Measurements from ENCODE around the gene METTL21C. TPM values are rescaled to one million over a fixed set of nuclear protein-coding genes. Genes with fewer than 3 reads are reported as not detected.

Gene METTL21C
- polyA plus RNA-seq, 1 donor (not counting 4 experiments of a cell fraction or from before 2014, with no cell fraction given): not detected

- H3K4me3 ChIP-seq (ENCODE audit: control insufficient read depth in 2 of 3, extremely low read depth in 1 of 3, insufficient read depth in 2 of 3, low read depth in 1 of 3, low read length in 3 of 3): no peak overlapping the region
- no peaks in the 10 kb centered on the region for H3K4me1 ChIP-seq (ENCODE audit: control insufficient read depth, extremely low read depth, insufficient read depth, low read length)
- no peak overlapping the region for H3K27ac ChIP-seq (ENCODE audit: control insufficient read depth, insufficient read depth, low read length)
- dilution Hi-C loops (cut with MboI; ENCODE audit: extremely low pct_ligation_motif_present, low sequenced_read_pairs): no loop called here
- no peaks in the 10 kb centered on the region for H3K27me3 ChIP-seq (ENCODE audit: control insufficient read depth, extremely low read depth, insufficient read depth, low read length)
- TF ChIP-seq CTCF (optimal IDR thresholded peaks at IDR 0.05 in 1 of 3, IDR thresholded peaks at IDR 0.05 in 1 of 3, conservative IDR thresholded peaks at IDR 0.05 in 1 of 3; ENCODE audit: extremely low read depth in 1 of 3, insufficient read depth in 2 of 3, low read length in 3 of 3) (no peak), EZH2 (IDR thresholded peaks at IDR 0.05; ENCODE audit: low read length) (no peak)
- H3K36me3 ChIP-seq (ENCODE audit: control insufficient read depth in 2 of 2, extremely low read depth in 1 of 2, insufficient read depth in 2 of 2, low read length in 2 of 2): no peaks in the 10 kb centered on the region
- no peaks in the 10 kb centered on the region for H4K20me1 ChIP-seq (ENCODE audit: control insufficient read depth, extremely low read depth, insufficient read depth, low read length)
- no peaks in the 10 kb centered on the region for H3K9me1 ChIP-seq (ENCODE audit: control insufficient read depth, extremely low read depth, insufficient read depth, low read length)
- H2AFZ ChIP-seq (ENCODE audit: control insufficient read depth, low read length): no peak overlapping the region
- no peaks in the 10 kb centered on the region for H3K79me2 ChIP-seq (ENCODE audit: control insufficient read depth, insufficient read depth, low read length)
- FAIRE-seq: no peak
- no peak for DNase-seq (ENCODE audit: low read depth, low spot score)
- H3K4me2 ChIP-seq (ENCODE audit: control insufficient read depth, extremely low read depth, insufficient read depth, low read depth, low read length): no peak overlapping the region
- H3K9ac ChIP-seq (ENCODE audit: control insufficient read depth, extremely low read depth, insufficient read depth, low read length): no peak overlapping the region
- no peaks in the 10 kb centered on the region for H3K9me3 ChIP-seq (ENCODE audit: control insufficient read depth, low read depth, low read length)
These were observed 20.6 kb upstream of the METTL21C start for GRCh38 chr13:102715447-102715846.

- TF ChIP-seq EZH2 (IDR thresholded peaks at IDR 0.05; ENCODE audit: low read length) (no peak), CTCF (optimal IDR thresholded peaks at IDR 0.05 in 1 of 3, IDR thresholded peaks at IDR 0.05 in 1 of 3, conservative IDR thresholded peaks at IDR 0.05 in 1 of 3; ENCODE audit: extremely low read depth in 1 of 3, insufficient read depth in 2 of 3, low read length in 3 of 3) (no peak)
- Histone ChIP-seq H2AFZ (ENCODE audit: control insufficient read depth, low read length) (no peak overlapping the region), H3K9ac (ENCODE audit: control insufficient read depth, extremely low read depth, insufficient read depth, low read length) (no peak overlapping the region), H3K36me3 (ENCODE audit: control insufficient read depth in 2 of 2, extremely low read depth in 1 of 2, insufficient read depth in 2 of 2, low read length in 2 of 2) (no peaks in the 10 kb centered on the region), H3K27ac (ENCODE audit: control insufficient read depth, insufficient read depth, low read length) (no peak overlapping the region), H3K4me1 (ENCODE audit: control insufficient read depth, extremely low read depth, insufficient read depth, low read length) (peaks cover 22% of the 10 kb centered on the region), H4K20me1 (ENCODE audit: control insufficient read depth, extremely low read depth, insufficient read depth, low read length) (no peaks in the 10 kb centered on the region), H3K79me2 (ENCODE audit: control insufficient read depth, insufficient read depth, low read length) (no peaks in the 10 kb centered on the region), H3K27me3 (ENCODE audit: control insufficient read depth, extremely low read depth, insufficient read depth, low read length) (no peaks in the 10 kb centered on the region), H3K9me3 (ENCODE audit: control insufficient read depth, low read depth, low read length) (no peaks in the 10 kb centered on the region), H3K4me3 (ENCODE audit: control insufficient read depth in 2 of 3, extremely low read depth in 1 of 3, insufficient read depth in 2 of 3, low read depth in 1 of 3, low read length in 3 of 3) (no peak overlapping the region), H3K4me2 (ENCODE audit: control insufficient read depth, extremely low read depth, insufficient read depth, low read depth, low read length) (no peak overlapping the region), H3K9me1 (ENCODE audit: control insufficient read depth, extremely low read depth, insufficient read depth, low read length) (no peaks in the 10 kb centered on the region)
- no peak for DNase-seq (ENCODE audit: low read depth, low spot score)
- dilution Hi-C loops (cut with MboI; ENCODE audit: extremely low pct_ligation_motif_present, low sequenced_read_pairs): no loop called here
- no peak for FAIRE-seq
These were observed 15.4 kb upstream of the METTL21C start for GRCh38 chr13:102710261-102710679.

All from keratinocyte (primary cell).